OCI-LY1 (cell line): Measurements from ENCODE around the gene TAS2R41.

Experiments
- H2AFZ ChIP-seq: fragments of 200-600 bp; sonication (generic), shearing (Covaris generic); 2 replicates; pipeline ENCODE4 v1.6.0; 2014; ENCODE audit warnings: antibody characterized with exemption, mild to moderate bottlenecking, low read length
- H3F3A ChIP-seq: fragments of 200-600 bp; sonication (generic), shearing (Covaris generic); 2 replicates; pipeline ENCODE4 v1.6.0; 2014; ENCODE audit warnings: mild to moderate bottlenecking, antibody characterized with exemption, low read length, moderate library complexity; ENCODE audit not compliant: insufficient read depth
- H3K27ac ChIP-seq: fragments of 200-600 bp; sonication (generic); 2 replicates; pipeline ENCODE4 v1.5.1; 2014; ENCODE audit warnings: low read length, mixed run types, mild to moderate bottlenecking, low read depth; ENCODE audit not compliant: poor library complexity, severe bottlenecking
- H3K27me3 ChIP-seq: fragments of 200-600 bp; sonication (generic); 2 replicates; pipeline ENCODE4 v1.6.0; 2014; ENCODE audit warnings: antibody characterized with exemption, mild to moderate bottlenecking, low read length, moderate library complexity; ENCODE audit not compliant: insufficient read depth
- H3K36me3 ChIP-seq: fragments of 200-600 bp; sonication (generic); 2 replicates; pipeline ENCODE4 v1.6.1; 2014; ENCODE audit warnings: mild to moderate bottlenecking, antibody characterized with exemption, low read length, moderate library complexity, mixed read lengths; ENCODE audit not compliant: insufficient read depth
- H3K4me1 ChIP-seq: fragments of 200-600 bp; sonication (generic); 2 replicates; pipeline ENCODE4 v1.5.1; 2014; ENCODE audit warnings: mild to moderate bottlenecking, low read length, moderate library complexity; ENCODE audit not compliant: insufficient read depth, severe bottlenecking
- H3K4me2 ChIP-seq: fragments of 200-600 bp; sonication (generic), shearing (Covaris generic); 2 replicates; pipeline ENCODE4 v1.6.1; 2014; ENCODE audit warnings: low read length
- H3K4me3 ChIP-seq: fragments of 200-600 bp; sonication (generic); 2 replicates; pipeline ENCODE4 v1.5.1; 2014; ENCODE audit warnings: low read length, low read depth, mild to moderate bottlenecking, mixed read lengths; ENCODE audit not compliant: poor library complexity, severe bottlenecking
- H3K79me2 ChIP-seq: fragments of 200-600 bp; shearing (Covaris generic); 2 replicates; pipeline ENCODE4 v1.6.1; 2016; ENCODE audit warnings: mixed run types, low read length, mixed read lengths; ENCODE audit not compliant: insufficient read depth
- H3K9ac ChIP-seq: fragments of 200-600 bp; sonication (generic), shearing (Covaris generic); 2 replicates; pipeline ENCODE4 v1.6.1; 2014; ENCODE audit warnings: mild to moderate bottlenecking, low read length, mixed read lengths
- H3K9me2 ChIP-seq: fragments of 200-600 bp; sonication (generic), shearing (Covaris generic); 2 replicates; pipeline ENCODE4 v1.6.1; 2014; ENCODE audit warnings: low read depth, mild to moderate bottlenecking, low read length, mixed read lengths
- H3K9me3 ChIP-seq: fragments of 200-600 bp; shearing (Covaris generic); 2 replicates; pipeline ENCODE4 v1.6.1; 2014; ENCODE audit warnings: low read length, mixed read lengths
- H4K20me1 ChIP-seq: fragments of 200-600 bp; sonication (generic), shearing (Covaris generic); 2 replicates; pipeline ENCODE4 v1.6.0; 2016; ENCODE audit warnings: mild to moderate bottlenecking, low read length; ENCODE audit not compliant: insufficient read depth
- EZH2 ChIP-seq: fragments of 200-600 bp; sonication (generic), shearing (Covaris generic); IDR thresholded peaks from 2 replicates; pipeline ENCODE4 v1.8.0; 2017; ENCODE audit warnings: borderline replicate concordance, mixed run types, mild to moderate bottlenecking, antibody characterized with exemption, low read length, moderate library complexity, mixed read lengths
- TF ChIP-seq, protein P1 (sequence below): fragments of 200-600 bp; sonication (generic), shearing (Covaris generic); IDR thresholded peaks from 2 replicates; pipeline ENCODE4 v1.5.1; 2017; ENCODE audit warnings: mild to moderate bottlenecking, antibody characterized with exemption, low read length, moderate library complexity, mixed read lengths

Gene TAS2R41

GRCh38 chr7:143507094-143507518, 29.4 kb downstream of the TAS2R41 start:
- Histone ChIP-seq H3F3A (no peaks in the 10 kb centered on the region), H3K9me3 (no peaks in the 10 kb centered on the region), H3K4me1 (no peaks in the 10 kb centered on the region), H4K20me1 (no peaks in the 10 kb centered on the region), H3K36me3 (no peaks in the 10 kb centered on the region), H3K9me2 (no peaks in the 10 kb centered on the region), H3K27me3 (no peaks in the 10 kb centered on the region), H3K4me3 (no peak overlapping the region), H3K9ac (no peak overlapping the region), H3K4me2 (no peak overlapping the region), H3K79me2 (no peaks in the 10 kb centered on the region), H3K27ac (no peak overlapping the region), H2AFZ (no peak overlapping the region)
- TF ChIP-seq EZH2, result no peak
- TF ChIP-seq, protein P1, sequence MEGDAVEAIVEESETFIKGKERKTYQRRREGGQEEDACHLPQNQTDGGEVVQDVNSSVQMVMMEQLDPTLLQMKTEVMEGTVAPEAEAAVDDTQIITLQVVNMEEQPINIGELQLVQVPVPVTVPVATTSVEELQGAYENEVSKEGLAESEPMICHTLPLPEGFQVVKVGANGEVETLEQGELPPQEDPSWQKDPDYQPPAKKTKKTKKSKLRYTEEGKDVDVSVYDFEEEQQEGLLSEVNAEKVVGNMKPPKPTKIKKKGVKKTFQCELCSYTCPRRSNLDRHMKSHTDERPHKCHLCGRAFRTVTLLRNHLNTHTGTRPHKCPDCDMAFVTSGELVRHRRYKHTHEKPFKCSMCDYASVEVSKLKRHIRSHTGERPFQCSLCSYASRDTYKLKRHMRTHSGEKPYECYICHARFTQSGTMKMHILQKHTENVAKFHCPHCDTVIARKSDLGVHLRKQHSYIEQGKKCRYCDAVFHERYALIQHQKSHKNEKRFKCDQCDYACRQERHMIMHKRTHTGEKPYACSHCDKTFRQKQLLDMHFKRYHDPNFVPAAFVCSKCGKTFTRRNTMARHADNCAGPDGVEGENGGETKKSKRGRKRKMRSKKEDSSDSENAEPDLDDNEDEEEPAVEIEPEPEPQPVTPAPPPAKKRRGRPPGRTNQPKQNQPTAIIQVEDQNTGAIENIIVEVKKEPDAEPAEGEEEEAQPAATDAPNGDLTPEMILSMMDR, result no peak

DNA sequence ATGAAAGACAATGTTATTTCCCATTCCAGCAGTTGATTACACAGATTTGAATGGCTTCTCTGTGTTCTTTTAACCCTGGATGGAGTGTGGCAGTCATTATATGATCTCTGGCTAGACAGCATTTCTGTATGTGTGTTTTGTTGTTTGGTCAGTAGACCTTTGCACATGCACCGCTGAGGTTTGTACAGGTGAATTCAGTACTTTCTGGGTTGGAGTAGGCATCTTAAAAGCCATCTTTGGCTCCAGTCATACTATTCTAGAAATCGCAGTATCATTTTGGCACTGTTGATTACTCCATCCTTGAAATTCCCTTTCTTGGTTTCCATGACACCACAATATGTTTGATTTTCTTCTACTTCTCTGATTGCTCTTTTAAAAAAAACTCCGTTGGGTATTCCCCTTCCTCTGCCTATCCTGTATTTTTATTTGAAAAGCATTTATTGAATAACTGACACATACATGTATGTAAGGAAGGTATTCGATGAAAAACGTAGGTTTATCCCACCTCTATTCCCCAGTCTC, 29.9 kb downstream of the TAS2R41 start:
- Histone ChIP-seq H3K9ac (no peak overlapping the region), H3K27ac (no peak overlapping the region), H3K4me2 (no peak overlapping the region), H2AFZ (no peak overlapping the region), H3K4me1 (no peaks in the 10 kb centered on the region), H3K36me3 (no peaks in the 10 kb centered on the region), H3K79me2 (no peaks in the 10 kb centered on the region), H3F3A (no peaks in the 10 kb centered on the region), H3K27me3 (no peaks in the 10 kb centered on the region), H3K9me2 (no peaks in the 10 kb centered on the region), H3K9me3 (no peaks in the 10 kb centered on the region), H3K4me3 (no peak overlapping the region), H4K20me1 (no peaks in the 10 kb centered on the region)
- TF ChIP-seq, protein P1, result no peak
- no peak for TF ChIP-seq EZH2

DNA sequence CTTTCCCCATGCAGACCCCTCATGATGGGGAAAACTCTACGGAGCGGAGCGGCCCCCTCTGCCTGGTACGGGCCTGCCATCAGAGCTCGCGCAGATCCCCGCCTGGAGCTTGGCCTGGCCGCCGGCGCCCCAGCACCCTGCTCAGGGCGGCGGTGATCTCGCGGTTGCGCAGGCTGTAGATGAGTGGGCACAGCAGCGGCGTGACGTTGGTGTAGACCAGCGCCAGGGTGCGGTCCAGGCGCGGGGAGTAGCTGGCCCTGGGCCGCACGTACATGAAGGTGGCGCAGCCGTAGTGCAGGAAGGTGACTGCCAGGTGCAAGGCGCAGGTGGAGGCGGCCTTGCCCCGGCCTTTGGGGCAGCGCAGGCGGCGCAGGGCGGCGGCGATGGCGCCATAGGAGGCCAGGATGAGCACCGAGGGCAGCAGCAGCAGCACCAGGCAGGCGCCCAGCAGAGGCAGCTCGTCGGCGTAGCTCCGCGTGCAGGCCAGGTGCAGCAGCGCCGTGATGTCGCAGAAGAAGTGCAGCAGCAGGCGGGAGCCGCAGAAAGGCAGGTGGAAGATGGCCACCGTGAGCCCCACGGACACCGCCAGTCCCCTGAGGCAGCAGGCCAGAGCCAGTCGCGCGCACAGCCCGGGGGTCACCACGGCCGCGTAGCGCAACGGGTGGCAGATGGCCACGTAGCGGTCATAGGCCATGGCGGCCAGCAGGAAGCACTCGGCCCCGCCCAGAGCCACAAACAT, 33.4 kb downstream of the TAS2R41 start:
- Histone ChIP-seq H4K20me1 (no peaks in the 10 kb centered on the region), H3K9me3 (no peaks in the 10 kb centered on the region), H3K79me2 (no peaks in the 10 kb centered on the region), H3K9me2 (no peaks in the 10 kb centered on the region), H3K4me1 (no peaks in the 10 kb centered on the region), H3K27me3 (no peaks in the 10 kb centered on the region), H3K9ac (no peak overlapping the region), H2AFZ (no peak overlapping the region), H3F3A (no peaks in the 10 kb centered on the region), H3K36me3 (no peaks in the 10 kb centered on the region), H3K27ac (no peak overlapping the region), H3K4me3 (no peak overlapping the region), H3K4me2 (no peak overlapping the region)
- TF ChIP-seq, protein P1, result no peak
- TF ChIP-seq EZH2, result no peak
